Esophagus muscularis mucosa (tissue), 4 donors: ENCODE results near the gene HMG20B. TPM values are rescaled to one million over a fixed set of nuclear protein-coding genes. Genes with fewer than 3 reads are reported as not detected.

ENCODE experiments used
- DNase-seq: peaks from one replicate; pipeline ENCODE4 v3.0.0-alpha.2; 2017; ENCODE audit errors: extremely low spot score
- H3K27ac ChIP-seq, 4 donors: fragments of 200-600 bp; sonication (generic); replicated peaks in 1 of 4; 1 replicate in 3 of 4; 2 replicates in 1 of 4; pipeline ENCODE4 v1.5.1; 2016 to 2019; ENCODE audit warnings: mild to moderate bottlenecking in 1 of 4
- H3K27me3 ChIP-seq, 4 donors: fragments of 200-600 bp; sonication (generic); one replicate each; pipeline versions ENCODE4 v1.5.1 to v1.6.0; 2016 to 2019
- H3K36me3 ChIP-seq, 4 donors: fragments of 200-600 bp; sonication (generic); one replicate each; pipeline ENCODE4 v1.5.1; 2016 to 2019
- H3K4me1 ChIP-seq, 4 donors: fragments of 200-600 bp; sonication (generic); one replicate each; pipeline ENCODE4 v1.5.1; 2016 to 2019
- H3K4me3 ChIP-seq, 4 donors: fragments of 200-600 bp; sonication (generic); 1 replicate in 2 of 4; 2 replicates in 2 of 4; pipeline ENCODE4 v1.5.1; 2016 to 2019; ENCODE audit warnings: mild to moderate bottlenecking in 4 of 4, moderate library complexity in 1 of 4
- H3K9me3 ChIP-seq, 4 donors: fragments of 200-600 bp; sonication (generic); 1 replicate in 3 of 4; 2 replicates in 1 of 4; pipeline ENCODE4 v1.5.1; 2016 to 2019
- EP300 ChIP-seq: sonication (generic); formaldehyde crosslinking; IDR thresholded peaks from one replicate; pipeline ENCODE4 v1.6.1; 2017; ENCODE audit warnings: antibody characterized with exemption
- POLR2A ChIP-seq: fragments of 450-650 bp; IDR thresholded peaks from one replicate; pipeline ENCODE4 v1.6.1; 2017; ENCODE audit warnings: antibody characterized with exemption, moderate library complexity, mild to moderate bottlenecking, low read depth
- POLR2AphosphoS5 ChIP-seq, 2 donors: sonication (generic); formaldehyde crosslinking; IDR thresholded peaks; one replicate each; pipeline ENCODE4 v1.6.1; 2017; ENCODE audit warnings: antibody characterized with exemption in 2 of 2
- WGBS: methylation state at CpG from one replicate; pipeline ENCODE4 v1.1.5; 2018; 5-methylcytosine and 5-hydroxymethylcytosine counted together
- intact Hi-C: fragments of 100-400 bp; cut with DNase I; formaldehyde crosslinking; loops from one replicate; pipeline ENCODE4 v1.15.1; 2023
- total RNA-seq, 4 donors: library from RNA; depleted of rRNA; stranded (reverse); fragments of >200 nt; gene quantifications; one replicate each; pipeline versions ENCODE4 v1.1.0 to v1.2.1, GENCODE V29; 2016
- TF ChIP-seq, protein P1 (sequence below), 3 experiments: fragments of 200-600 bp in 2 of 3; fragments of 450-650 bp in 1 of 3; sonication (generic) in 2 of 3; IDR thresholded peaks; one replicate each; pipeline ENCODE4 v1.5.1; 2017 to 2019; ENCODE audit warnings: antibody characterized with exemption in 3 of 3, mild to moderate bottlenecking in 2 of 3, moderate library complexity in 1 of 3

Gene HMG20B
- total RNA-seq, 4 donors from 2014 or later: 136 to 202 (median 161) TPM

GRCh38 chr19:3606690-3607289, 34.0 kb downstream of the HMG20B start, which contains the start of gene TBXA2R:
TBXA2R (minus strand) TSS chr19:3606875; CDS start chr19:3600634, 6,241 bp downstream.
- Histone ChIP-seq H3K4me3 (peak within 1 kb of the TSS; percentile 57 to 83 (median 66)), H3K27ac (peak within 1 kb of the TSS; percentile 77 to 87 (median 86)), H3K9me3 (no peaks in the 10 kb centered on the region), H3K36me3 (peaks cover 3 to 12% (median 11%) of the 10 kb centered on the region in 4 donors), H3K27me3 (no peaks in the 10 kb centered on the region), H3K4me1 (peaks cover 56 to 80% (median 78%) of the 10 kb centered on the region in 4 donors)
- WGBS: 0% methylated on average over 6 of the region's 46 CpGs
- intact Hi-C loops: no loop called here
- peak; percentile 63 to 73 for TF ChIP-seq POLR2AphosphoS5 (IDR thresholded peaks at IDR 0.05)
- TF ChIP-seq EP300: no peak
- no peak for DNase-seq

- no peak for DNase-seq
- TF ChIP-seq POLR2AphosphoS5 (IDR thresholded peaks at IDR 0.05): peak; percentile 10 to 16
- TF ChIP-seq POLR2A: no peak
- no peak for TF ChIP-seq EP300
- TF ChIP-seq, protein P1, sequence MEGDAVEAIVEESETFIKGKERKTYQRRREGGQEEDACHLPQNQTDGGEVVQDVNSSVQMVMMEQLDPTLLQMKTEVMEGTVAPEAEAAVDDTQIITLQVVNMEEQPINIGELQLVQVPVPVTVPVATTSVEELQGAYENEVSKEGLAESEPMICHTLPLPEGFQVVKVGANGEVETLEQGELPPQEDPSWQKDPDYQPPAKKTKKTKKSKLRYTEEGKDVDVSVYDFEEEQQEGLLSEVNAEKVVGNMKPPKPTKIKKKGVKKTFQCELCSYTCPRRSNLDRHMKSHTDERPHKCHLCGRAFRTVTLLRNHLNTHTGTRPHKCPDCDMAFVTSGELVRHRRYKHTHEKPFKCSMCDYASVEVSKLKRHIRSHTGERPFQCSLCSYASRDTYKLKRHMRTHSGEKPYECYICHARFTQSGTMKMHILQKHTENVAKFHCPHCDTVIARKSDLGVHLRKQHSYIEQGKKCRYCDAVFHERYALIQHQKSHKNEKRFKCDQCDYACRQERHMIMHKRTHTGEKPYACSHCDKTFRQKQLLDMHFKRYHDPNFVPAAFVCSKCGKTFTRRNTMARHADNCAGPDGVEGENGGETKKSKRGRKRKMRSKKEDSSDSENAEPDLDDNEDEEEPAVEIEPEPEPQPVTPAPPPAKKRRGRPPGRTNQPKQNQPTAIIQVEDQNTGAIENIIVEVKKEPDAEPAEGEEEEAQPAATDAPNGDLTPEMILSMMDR (IDR thresholded peaks at IDR 0.05): no peak
Observed at GRCh38 chr19:3607303-3608078, 34.7 kb downstream of the HMG20B start.

GRCh38 chr19:3608079-3608641, 35.4 kb downstream of the HMG20B start:
- intact Hi-C loops: no loop called here
- Histone ChIP-seq H3K9me3 (no peaks in the 10 kb centered on the region), H3K36me3 (peaks cover 5 to 25% (median 25%) of the 10 kb centered on the region in 4 donors), H3K27ac (peak overlapping the region; percentile 77 to 87 (median 86)), H3K4me3 (no peak overlapping the region), H3K27me3 (no peaks in the 10 kb centered on the region), H3K4me1 (peaks cover 56 to 87% (median 83%) of the 10 kb centered on the region in 4 donors)
- no peak for DNase-seq
- TF ChIP-seq EP300 (no peak), POLR2AphosphoS5 (IDR thresholded peaks at IDR 0.05) (no peak), POLR2A (no peak)
- TF ChIP-seq, protein P1 (IDR thresholded peaks at IDR 0.05): no peak
- WGBS: 82% methylated on average over 2 of the region's 3 CpGs

More at GRCh38 chr19:3607303-3608078, 34.7 kb downstream of the HMG20B start:
- Histone ChIP-seq H3K36me3 (peaks cover 5 to 19% (median 18%) of the 10 kb centered on the region in 4 donors), H3K9me3 (no peaks in the 10 kb centered on the region), H3K4me1 (peaks cover 56 to 84% (median 82%) of the 10 kb centered on the region in 4 donors), H3K27ac (peak overlapping the region; percentile 77 to 87 (median 86)), H3K27me3 (no peaks in the 10 kb centered on the region), H3K4me3 (peak overlapping the region; percentile 57 to 83 (median 66))
- intact Hi-C loops: no loop called here
- 29% methylated on average over 19 of the region's 22 CpGs for WGBS

GRCh38 chr19:3608750-3609322, 36.1 kb downstream of the HMG20B start:
- no peak overlapping the region for H3K4me3 ChIP-seq
- no peaks in the 10 kb centered on the region for H3K27me3 ChIP-seq
- no peaks in the 10 kb centered on the region for H3K9me3 ChIP-seq
- peaks cover 56 to 87% (median 83%) of the 10 kb centered on the region in 4 donors for H3K4me1 ChIP-seq
- intact Hi-C loops: no loop called here
- no peak for DNase-seq
- peaks cover 5 to 32% (median 28%) of the 10 kb centered on the region in 4 donors for H3K36me3 ChIP-seq
- TF ChIP-seq POLR2AphosphoS5 (IDR thresholded peaks at IDR 0.05) (no peak), POLR2A (no peak), EP300 (no peak)
- TF ChIP-seq, protein P1 (IDR thresholded peaks at IDR 0.05): no peak
- 49% methylated on average over 17 of the region's 21 CpGs for WGBS
- H3K27ac ChIP-seq: peak overlapping the region; percentile 77 to 87 (median 86)
